Activated CD8-positive, alpha-beta memory T cell treated with anti-CD3 and anti-CD28 coated beads, Interleukin-2, amount 10 ng/mL, durations not matched to agents 7 days and 5 days (primary cell): ENCODE measurements around the gene CACNA1S. TPM values are rescaled to one million over a fixed set of nuclear protein-coding genes. Genes with fewer than 3 reads are reported as not detected.

Experiments used
- ATAC-seq: fragments of 150-1000 bp; cut with Tn5 transposase; one replicate; pipeline ENCODE4 v1.10.0; 2021; ENCODE audit warnings: moderate library complexity
- CTCF ChIA-PET: fragments of 350-600 bp; sonication (Branson Sonifier 250); formaldehyde crosslinking; loops from one replicate; lab custom pipeline; 2021; ENCODE audit warnings: antibody characterized with exemption; lab: Charles Lee
- DNase-seq: peaks from one replicate; pipeline ENCODE4 v3.0.0-alpha.2; 2020
- H3K27ac Mint-ChIP-seq: one replicate; pipeline ENCODE4 v1.8.0; 2021; ENCODE audit warnings: mild to moderate bottlenecking, mixed read lengths
- H3K27me3 Mint-ChIP-seq: one replicate; pipeline ENCODE4 v1.8.0; 2021; ENCODE audit warnings: mixed read lengths
- H3K36me3 Mint-ChIP-seq: one replicate; pipeline ENCODE4 v1.8.0; 2021; ENCODE audit warnings: mild to moderate bottlenecking, mixed read lengths
- H3K4me1 Mint-ChIP-seq: one replicate; pipeline ENCODE4 v1.8.0; 2021; ENCODE audit warnings: mixed read lengths
- H3K4me3 Mint-ChIP-seq: one replicate; pipeline ENCODE4 v1.8.0; 2021; ENCODE audit warnings: mild to moderate bottlenecking, moderate library complexity, mixed read lengths
- H3K9me3 Mint-ChIP-seq: one replicate; pipeline ENCODE4 v1.8.0; 2022; ENCODE audit warnings: low read depth, mixed read lengths
- total RNA-seq, 2 experiments: library from RNA; stranded (reverse); gene quantifications; one replicate each; pipeline ENCODE4 v1.2.3, GENCODE V29; 2021

CACNA1S gene
- total RNA-seq, 2 experiments from 2014 or later = not detected

GRCh38 chr1:201137024-201137392 lies 24.8 kb upstream of the CACNA1S start:
- DNase-seq = no peak
- CTCF ChIA-PET = interaction anchor here (1.0 to 1.3 kb wide), 3 partner anchors 12 to 18 kb away, joined by 3 to 6 read pairs (median 4); partner anchors contain the start of gene TMEM9
- H3K9me3 Mint-ChIP-seq = no peaks in the 10 kb centered on the region

GRCh38 chr1:201136355-201137023 lies 24.3 kb upstream of the CACNA1S start:
- ATAC-seq = no peak
- Mint-ChIP-seq H3K9me3 (no peaks in the 10 kb centered on the region), H3K27me3 (no peaks in the 10 kb centered on the region), H3K27ac (no peak overlapping the region), H3K4me1 (no peaks in the 10 kb centered on the region), H3K36me3 (no peaks in the 10 kb centered on the region), H3K4me3 (no peak overlapping the region)
- no peak for DNase-seq
- CTCF ChIA-PET = interaction anchor here (1.0 to 1.3 kb wide), 3 partner anchors 13 to 17 kb away, joined by 3 to 6 read pairs (median 4); partner anchors contain the start of gene TMEM9

More at GRCh38 chr1:201137024-201137392, 24.8 kb upstream of the CACNA1S start:
- no peak for ATAC-seq
- Mint-ChIP-seq H3K4me3 (no peak overlapping the region), H3K27ac (no peak overlapping the region), H3K36me3 (no peaks in the 10 kb centered on the region), H3K4me1 (no peaks in the 10 kb centered on the region), H3K27me3 (no peaks in the 10 kb centered on the region)

GRCh38 chr1:201134405-201134804 lies 22.2 kb upstream of the CACNA1S start:
- Mint-ChIP-seq H3K9me3 (no peaks in the 10 kb centered on the region), H3K36me3 (no peaks in the 10 kb centered on the region), H3K4me3 (no peak overlapping the region), H3K27ac (no peak overlapping the region), H3K4me1 (no peaks in the 10 kb centered on the region), H3K27me3 (no peaks in the 10 kb centered on the region)
- CTCF ChIA-PET = no interaction called here
- no peak for ATAC-seq
- DNase-seq = no peak

DNA sequence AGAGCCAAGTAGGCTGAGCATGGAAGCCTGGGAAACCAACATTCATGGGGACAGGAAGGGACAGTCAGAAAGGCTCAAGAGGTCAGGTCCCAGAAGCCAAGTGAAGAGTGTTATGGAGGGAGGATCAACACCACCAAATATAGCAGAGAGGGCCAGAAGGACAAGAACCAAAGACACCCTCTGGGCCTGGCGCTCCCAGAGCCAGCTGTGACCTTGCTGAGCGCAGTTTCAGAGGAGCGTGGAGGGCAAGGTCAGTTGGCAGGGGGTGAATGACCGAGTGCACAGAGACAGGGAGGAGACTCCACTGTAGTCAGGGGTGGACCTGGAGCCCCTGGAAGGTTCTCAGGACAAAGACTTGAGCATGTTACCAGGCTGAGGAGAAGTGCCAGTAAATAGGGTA lies 19.2 kb upstream of the CACNA1S start:
- H3K4me3 Mint-ChIP-seq = no peak overlapping the region
- DNase-seq (no peak), ATAC-seq (no peak)
- H3K9me3 Mint-ChIP-seq = no peaks in the 10 kb centered on the region
- no peaks in the 10 kb centered on the region for H3K4me1 Mint-ChIP-seq
- no peak overlapping the region for H3K27ac Mint-ChIP-seq
- CTCF ChIA-PET = no interaction called here
- no peaks in the 10 kb centered on the region for H3K27me3 Mint-ChIP-seq
- H3K36me3 Mint-ChIP-seq = no peaks in the 10 kb centered on the region

GRCh38 chr1:201128962-201129361 lies 16.7 kb upstream of the CACNA1S start:
- H3K27ac Mint-ChIP-seq = no peak overlapping the region
- H3K4me3 Mint-ChIP-seq = no peak overlapping the region
- ATAC-seq = no peak
- no peaks in the 10 kb centered on the region for H3K36me3 Mint-ChIP-seq
- no peaks in the 10 kb centered on the region for H3K4me1 Mint-ChIP-seq
- peaks cover 12% of the 10 kb centered on the region for H3K27me3 Mint-ChIP-seq
- CTCF ChIA-PET = interaction anchor here (1.6 kb wide), 1 partner anchor 10 kb away, joined by 7 read pairs; no protein-coding TSS in a partner anchor
- H3K9me3 Mint-ChIP-seq = no peaks in the 10 kb centered on the region
- DNase-seq = no peak

DNA sequence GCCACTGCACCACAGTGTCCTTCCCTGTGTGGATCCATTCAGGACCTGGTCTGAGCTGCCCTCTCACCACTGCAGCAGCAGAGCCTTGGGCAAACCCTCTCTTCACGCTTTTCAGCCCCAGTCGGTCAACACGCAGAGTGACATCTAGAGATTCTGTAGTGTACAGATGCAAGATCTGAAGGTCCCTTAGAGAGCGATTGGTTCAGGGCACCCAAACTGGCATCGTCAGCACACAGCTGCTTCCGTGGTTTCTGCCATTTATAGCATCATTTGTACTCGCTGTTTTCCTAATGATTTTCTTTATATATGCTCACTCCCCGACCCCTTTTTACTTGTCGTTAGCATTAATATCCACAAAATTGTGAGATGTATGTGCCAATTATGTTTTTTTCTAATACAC lies 16.2 kb upstream of the CACNA1S start:
- Mint-ChIP-seq H3K27ac (no peak overlapping the region), H3K9me3 (no peaks in the 10 kb centered on the region), H3K36me3 (no peaks in the 10 kb centered on the region), H3K4me1 (no peaks in the 10 kb centered on the region), H3K4me3 (no peak overlapping the region), H3K27me3 (peaks cover 12% of the 10 kb centered on the region)
- DNase-seq = no peak
- CTCF ChIA-PET = interaction anchor here (1.6 kb wide), 1 partner anchor 9 kb away, joined by 7 read pairs; no protein-coding TSS in a partner anchor
- ATAC-seq = no peak

DNA sequence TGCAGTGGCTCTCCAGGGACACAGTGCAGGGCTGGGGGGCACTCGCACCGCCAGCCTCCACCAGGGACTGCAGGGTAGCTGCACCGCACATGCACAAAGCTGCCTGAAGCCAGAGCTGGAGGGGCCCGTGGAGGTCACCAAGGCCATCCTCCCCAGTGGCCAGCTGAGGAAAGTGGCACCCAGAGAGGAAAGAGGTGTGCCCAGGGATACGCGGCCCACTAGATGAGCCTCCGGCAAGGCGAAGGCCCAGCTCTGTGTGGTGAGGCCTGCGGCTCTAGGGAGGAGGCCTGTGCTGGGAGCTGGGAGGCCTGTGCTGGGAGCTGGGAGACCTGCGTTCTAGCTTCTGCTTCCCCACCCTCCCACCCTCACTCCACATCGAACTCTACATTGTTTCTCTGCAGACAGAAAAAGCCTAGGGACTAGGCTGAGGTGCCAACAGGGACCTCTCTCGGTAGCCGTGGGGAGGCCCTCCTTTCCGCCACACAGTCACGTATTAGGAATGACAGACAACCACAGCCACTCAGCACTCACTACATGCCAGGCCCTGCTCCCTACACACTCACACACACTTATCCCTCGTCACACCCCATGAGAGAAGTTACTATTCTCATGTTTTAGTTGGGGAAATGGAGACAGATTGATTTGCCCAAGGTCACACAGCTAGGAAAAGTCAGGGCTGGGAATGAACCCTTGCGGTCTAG lies 15.7 kb upstream of the CACNA1S start:
- CTCF ChIA-PET = no interaction called here
- H3K4me1 Mint-ChIP-seq = no peaks in the 10 kb centered on the region
- H3K27me3 Mint-ChIP-seq = peaks cover 12% of the 10 kb centered on the region
- no peak overlapping the region for H3K4me3 Mint-ChIP-seq
- DNase-seq = no peak
- no peaks in the 10 kb centered on the region for H3K9me3 Mint-ChIP-seq
- ATAC-seq = no peak
- no peaks in the 10 kb centered on the region for H3K36me3 Mint-ChIP-seq
- no peak overlapping the region for H3K27ac Mint-ChIP-seq

DNA sequence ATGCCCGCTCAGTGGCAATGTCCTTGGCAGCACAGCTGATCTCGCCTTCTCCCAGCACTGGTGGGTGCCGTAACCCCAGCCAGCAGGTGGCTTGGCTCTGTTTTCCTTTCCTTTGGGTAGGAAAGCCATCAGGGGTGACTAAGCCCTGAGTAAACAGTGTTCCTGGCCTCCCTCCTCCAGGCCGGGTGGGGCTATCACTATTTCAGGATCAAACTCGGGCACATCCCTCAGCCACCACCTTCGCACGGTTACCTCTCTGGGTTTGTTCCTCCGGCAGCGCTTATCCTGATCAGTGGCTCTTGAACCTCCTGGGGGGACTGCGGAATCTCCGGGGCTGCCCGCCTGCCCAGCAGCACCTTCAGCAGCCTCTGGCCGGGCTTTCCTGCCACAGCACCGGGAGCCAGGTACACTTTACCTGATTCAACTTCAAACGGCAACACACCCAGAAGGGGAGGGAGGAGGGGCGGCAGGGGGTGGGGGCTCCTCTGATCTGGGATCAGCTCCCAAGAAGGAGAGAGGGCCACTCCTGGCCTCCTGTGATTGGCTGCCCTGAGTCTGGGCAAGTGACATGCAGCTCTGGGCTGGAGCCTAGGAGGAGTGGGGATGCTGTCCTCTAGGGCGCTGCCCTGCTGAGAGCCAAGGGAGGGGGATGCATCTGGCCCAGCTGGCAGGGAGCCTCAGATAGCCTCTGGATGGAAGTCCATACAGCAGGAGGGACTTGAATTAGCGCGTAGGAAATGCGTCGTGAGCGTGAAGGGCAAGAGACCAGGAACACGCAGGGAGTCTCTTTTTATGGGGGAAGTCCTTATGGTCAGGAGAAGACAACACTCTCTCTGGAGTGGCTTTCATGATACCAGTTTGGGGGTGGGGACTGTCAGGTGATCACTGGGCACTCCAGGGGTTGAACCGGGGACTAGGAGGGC lies 14.9 kb upstream of the CACNA1S start, which contains the start of gene ASCL5:
Gene ASCL5 (minus strand): TSS at position 353 of the 923 bp plus-strand sequence. CDS start 11,812 bp downstream, outside the sequence.
- Mint-ChIP-seq H3K27me3 (peaks cover 14% of the 10 kb centered on the region), H3K4me3 (no peak within 1 kb of the TSS), H3K36me3 (no peaks in the 10 kb centered on the region), H3K9me3 (no peaks in the 10 kb centered on the region), H3K4me1 (no peaks in the 10 kb centered on the region), H3K27ac (no peak within 1 kb of the TSS)
- CTCF ChIA-PET = no interaction called here
- ATAC-seq = no peak
- no peak for DNase-seq

DNA sequence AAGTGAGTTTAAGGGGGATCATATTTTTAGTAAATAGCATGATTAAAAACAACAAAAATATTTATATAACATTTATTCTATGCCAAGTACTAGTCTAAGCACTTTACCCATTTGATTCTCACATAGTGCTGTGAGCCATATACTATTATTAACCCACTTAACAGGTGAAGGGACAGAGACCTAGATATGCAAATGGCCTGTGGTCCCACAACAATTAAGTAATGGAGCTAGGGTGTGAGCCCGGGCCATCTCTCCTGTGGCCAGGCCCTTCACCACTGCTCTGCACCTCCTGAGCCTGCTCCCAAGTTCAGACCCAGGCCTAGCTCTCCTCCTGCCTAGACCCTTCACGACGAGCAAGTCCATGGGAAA lies 14.2 kb upstream of the CACNA1S start:
- Mint-ChIP-seq H3K4me1 (no peaks in the 10 kb centered on the region), H3K27ac (no peak overlapping the region)
- no peak for DNase-seq

GRCh38 chr1:201125800-201126199 lies 13.6 kb upstream of the CACNA1S start:
- DNase-seq (no peak), ATAC-seq (no peak)
- Mint-ChIP-seq H3K27me3 (peaks cover 22% of the 10 kb centered on the region), H3K27ac (no peak overlapping the region), H3K4me3 (no peak overlapping the region), H3K4me1 (no peaks in the 10 kb centered on the region), H3K36me3 (no peaks in the 10 kb centered on the region), H3K9me3 (no peaks in the 10 kb centered on the region)
- CTCF ChIA-PET = no interaction called here

More for the DNA sequence above, 14.2 kb upstream of the CACNA1S start:
- Mint-ChIP-seq H3K9me3 (no peaks in the 10 kb centered on the region), H3K4me3 (no peak overlapping the region), H3K36me3 (no peaks in the 10 kb centered on the region), H3K27me3 (peaks cover 19% of the 10 kb centered on the region)
- CTCF ChIA-PET = no interaction called here
- ATAC-seq = no peak

GRCh38 chr1:201125019-201125418 lies 12.8 kb upstream of the CACNA1S start:
- no peak overlapping the region for H3K4me3 Mint-ChIP-seq
- CTCF ChIA-PET = interaction anchor here (1.5 kb wide), 1 partner anchor 10 kb away, joined by 4 read pairs; no protein-coding TSS in a partner anchor

GRCh38 chr1:201123866-201124265 lies 11.6 kb upstream of the CACNA1S start:
- CTCF ChIA-PET = interaction anchor here (1.5 kb wide), 1 partner anchor 9 kb away, joined by 4 read pairs; no protein-coding TSS in a partner anchor
- Mint-ChIP-seq H3K27ac (no peak overlapping the region), H3K36me3 (no peaks in the 10 kb centered on the region), H3K4me3 (no peak overlapping the region), H3K9me3 (no peaks in the 10 kb centered on the region), H3K4me1 (no peaks in the 10 kb centered on the region), H3K27me3 (peaks cover 25% of the 10 kb centered on the region)
- ATAC-seq (no peak), DNase-seq (no peak)

More at GRCh38 chr1:201125019-201125418, 12.8 kb upstream of the CACNA1S start:
- H3K9me3 Mint-ChIP-seq = no peaks in the 10 kb centered on the region
- ATAC-seq (no peak), DNase-seq (no peak)
- no peak overlapping the region for H3K27ac Mint-ChIP-seq
- H3K36me3 Mint-ChIP-seq = no peaks in the 10 kb centered on the region
- H3K4me1 Mint-ChIP-seq = no peaks in the 10 kb centered on the region
- peaks cover 22% of the 10 kb centered on the region for H3K27me3 Mint-ChIP-seq
